Vagina (tissue), 2 donors: ENCODE measurements around the gene GOLT1A.

Source experiments
- POLR2A ChIP-seq, 2 donors: fragments of 450-650 bp; IDR thresholded peaks; one replicate each; pipeline ENCODE4 v1.6.1; 2017; ENCODE audit warnings: antibody characterized with exemption in 2 of 2, mild to moderate bottlenecking in 2 of 2, moderate library complexity in 2 of 2
- TF ChIP-seq, protein P1 (sequence below), 3 experiments: fragments of 450-650 bp in 2 of 3; fragments of 200-600 bp in 1 of 3; sonication (generic) in 1 of 3; IDR thresholded peaks; one replicate each; pipeline ENCODE4 v1.5.1; 2017 to 2019; ENCODE audit warnings: antibody characterized with exemption in 3 of 3, mild to moderate bottlenecking in 2 of 3, moderate library complexity in 2 of 3

DNA sequence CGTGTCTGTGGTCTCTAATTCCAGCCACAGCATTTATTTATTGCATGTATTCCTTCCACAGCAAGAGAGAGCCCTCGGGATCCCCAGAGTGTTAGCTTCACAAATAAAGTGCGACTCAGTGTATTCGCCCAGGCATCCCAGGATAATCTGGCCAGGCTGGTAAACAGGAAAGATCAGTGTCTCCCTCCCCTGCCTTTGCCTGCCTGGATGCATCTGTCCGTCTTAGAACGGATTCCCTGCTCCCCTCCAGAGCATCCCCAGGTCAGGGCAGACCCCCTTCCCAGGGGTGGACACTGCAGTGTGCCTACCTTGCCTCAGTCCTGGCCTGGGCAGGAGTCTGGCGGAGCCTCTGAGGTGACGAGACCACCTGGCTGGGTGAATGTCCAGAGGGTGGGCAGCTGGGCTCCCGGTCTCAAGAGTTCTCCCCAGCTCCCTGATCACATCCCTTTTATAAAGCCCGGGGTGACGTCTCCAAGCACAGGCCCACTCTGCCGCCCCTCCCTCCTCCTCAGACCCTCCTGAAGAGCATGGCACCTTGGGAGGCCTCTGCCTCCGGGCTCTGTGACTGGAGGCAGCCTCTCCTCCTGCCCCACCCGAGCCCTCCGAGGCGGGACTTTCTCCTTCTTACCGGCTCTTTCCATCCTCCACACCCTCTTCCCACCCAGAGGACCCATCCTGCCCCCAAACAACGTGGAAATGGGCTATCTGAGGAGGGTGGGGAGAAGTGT is 17.6 kb downstream of the GOLT1A start, which contains the start of gene KISS1:
- TF ChIP-seq, protein P1, sequence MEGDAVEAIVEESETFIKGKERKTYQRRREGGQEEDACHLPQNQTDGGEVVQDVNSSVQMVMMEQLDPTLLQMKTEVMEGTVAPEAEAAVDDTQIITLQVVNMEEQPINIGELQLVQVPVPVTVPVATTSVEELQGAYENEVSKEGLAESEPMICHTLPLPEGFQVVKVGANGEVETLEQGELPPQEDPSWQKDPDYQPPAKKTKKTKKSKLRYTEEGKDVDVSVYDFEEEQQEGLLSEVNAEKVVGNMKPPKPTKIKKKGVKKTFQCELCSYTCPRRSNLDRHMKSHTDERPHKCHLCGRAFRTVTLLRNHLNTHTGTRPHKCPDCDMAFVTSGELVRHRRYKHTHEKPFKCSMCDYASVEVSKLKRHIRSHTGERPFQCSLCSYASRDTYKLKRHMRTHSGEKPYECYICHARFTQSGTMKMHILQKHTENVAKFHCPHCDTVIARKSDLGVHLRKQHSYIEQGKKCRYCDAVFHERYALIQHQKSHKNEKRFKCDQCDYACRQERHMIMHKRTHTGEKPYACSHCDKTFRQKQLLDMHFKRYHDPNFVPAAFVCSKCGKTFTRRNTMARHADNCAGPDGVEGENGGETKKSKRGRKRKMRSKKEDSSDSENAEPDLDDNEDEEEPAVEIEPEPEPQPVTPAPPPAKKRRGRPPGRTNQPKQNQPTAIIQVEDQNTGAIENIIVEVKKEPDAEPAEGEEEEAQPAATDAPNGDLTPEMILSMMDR (IDR thresholded peaks at IDR 0.05): no peak
- TF ChIP-seq POLR2A (IDR thresholded peaks at IDR 0.05): no peak
